Middle frontal gyrus (tissue), 1 donor: Measurements from ENCODE around the gene COX4I1.
A peak's percentile ranks its signal among the peaks of the same experiment; 100 is the strongest.
"Not testable (repeated sequence)": the region's sequence is repeated elsewhere in the genome, so short reads cannot be mapped to it uniquely, and the experiment has no call there.

Experiments
- DNase-seq: peaks from one replicate; pipeline ENCODE4 v3.0.0-alpha.2; 2015; ENCODE audit warnings: low spot score; ENCODE audit errors: extremely low spot score

Gene COX4I1

GRCh38 chr16:85798901-85799496 is 496 bp upstream of the COX4I1 start:
- no peak for DNase-seq

GRCh38 chr16:85800321-85800669 is 800 bp downstream of the COX4I1 start:
- DNase-seq = no peak

GRCh38 chr16:85803570-85803969 is 4.1 kb downstream of the COX4I1 start:
- no peak for DNase-seq

DNA sequence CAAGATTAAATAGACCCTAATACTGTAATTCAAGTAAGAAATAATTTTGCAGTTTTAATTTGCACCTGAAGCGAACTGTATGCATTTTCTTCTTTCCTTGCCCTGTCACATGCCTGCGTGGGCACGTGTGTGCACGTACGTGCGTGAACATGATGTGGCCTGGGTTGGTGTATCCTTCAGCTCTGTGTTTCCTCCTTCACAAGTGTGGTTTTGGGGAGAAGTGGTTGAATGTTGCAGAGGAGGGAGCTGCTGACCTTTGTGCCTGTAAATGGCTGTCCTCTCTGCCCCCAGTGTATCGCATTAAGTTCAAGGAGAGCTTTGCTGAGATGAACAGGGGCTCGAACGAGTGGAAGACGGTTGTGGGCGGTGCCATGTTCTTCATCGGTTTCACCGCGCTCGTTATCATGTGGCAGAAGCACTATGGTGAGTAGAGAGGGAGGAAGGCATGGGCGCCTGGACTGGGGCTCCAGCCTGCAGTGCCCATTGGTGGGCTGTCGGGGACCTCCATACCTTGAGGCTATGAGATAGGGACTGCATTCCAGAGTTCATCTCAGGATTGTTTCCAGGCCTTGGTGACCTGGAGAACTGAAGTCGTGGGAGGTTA is 6.0 kb downstream of the COX4I1 start:
- no peak for DNase-seq

DNA sequence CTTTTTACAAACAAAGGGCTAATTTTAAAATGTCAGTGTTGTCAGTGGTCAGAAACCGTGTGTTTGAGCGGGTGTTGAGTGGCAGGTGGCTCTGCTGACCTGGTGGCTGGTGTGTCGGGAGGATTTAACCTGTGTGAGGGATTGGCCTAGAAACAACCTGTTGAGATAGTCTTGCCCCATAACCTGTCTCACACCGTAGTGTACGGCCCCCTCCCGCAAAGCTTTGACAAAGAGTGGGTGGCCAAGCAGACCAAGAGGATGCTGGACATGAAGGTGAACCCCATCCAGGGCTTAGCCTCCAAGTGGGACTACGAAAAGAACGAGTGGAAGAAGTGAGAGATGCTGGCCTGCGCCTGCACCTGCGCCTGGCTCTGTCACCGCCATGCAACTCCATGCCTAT is 7.0 kb downstream of the COX4I1 start:
- DNase-seq = no peak

- not testable (repeated sequence) for DNase-seq
These were observed 7.8 kb downstream of the COX4I1 start for GRCh38 chr16:85807340-85807739.

DNA sequence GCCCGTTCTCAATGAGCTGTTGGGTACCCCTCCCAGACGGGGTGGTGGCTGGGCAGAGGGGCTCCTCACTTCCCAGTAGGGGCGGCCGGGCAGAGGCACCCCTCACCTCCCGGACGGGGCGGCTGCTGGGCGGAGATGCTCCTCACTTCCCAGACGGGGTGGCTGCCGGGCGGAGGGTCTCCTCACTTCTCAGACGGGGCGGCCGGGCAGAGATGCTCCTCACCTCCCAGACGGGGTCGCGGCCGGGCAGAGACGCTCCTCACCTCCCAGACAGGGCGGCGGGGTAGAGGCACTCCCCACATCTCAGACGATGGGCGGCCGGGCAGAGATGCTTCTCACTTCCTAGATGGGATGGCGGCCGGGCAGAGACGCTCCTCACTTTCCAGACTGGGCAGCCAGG is 8.6 kb downstream of the COX4I1 start:
- DNase-seq = not testable (repeated sequence)

- DNase-seq = no peak
These were observed 9.4 kb downstream of the COX4I1 start for GRCh38 chr16:85808926-85809325.

- DNase-seq = no peak
These were observed 10.2 kb downstream of the COX4I1 start for GRCh38 chr16:85809645-85810044.

DNA sequence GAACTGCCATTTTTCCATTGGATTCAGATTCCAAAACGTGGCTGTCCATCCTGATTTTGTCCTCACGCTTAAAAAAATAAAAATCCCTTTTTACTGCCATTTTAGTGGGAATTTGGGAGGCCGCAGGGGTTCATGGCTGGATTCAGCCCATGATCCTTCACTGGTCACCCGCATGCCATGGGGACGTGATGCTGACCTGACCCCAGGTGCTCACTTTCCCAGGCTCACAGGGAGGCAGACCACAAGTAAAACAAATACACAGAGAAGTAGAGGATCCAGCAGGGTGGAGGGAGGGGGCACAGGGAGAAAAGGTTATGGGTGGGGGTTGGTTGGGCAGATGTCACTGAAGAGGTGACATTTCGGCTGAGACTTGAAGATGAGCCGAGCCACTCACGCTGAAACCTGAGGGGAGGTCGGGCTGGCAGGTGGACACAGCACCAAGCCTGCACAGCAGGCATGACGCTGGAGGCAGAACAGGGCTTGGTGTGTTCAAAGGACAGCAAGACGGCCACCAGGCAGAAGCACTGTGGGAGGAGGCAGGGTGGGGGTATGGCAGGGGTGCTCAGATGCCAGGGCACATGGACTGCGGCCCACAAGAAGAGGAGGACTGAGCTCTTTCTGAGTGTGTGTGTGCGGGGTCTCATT is 10.7 kb downstream of the COX4I1 start:
- DNase-seq = no peak

DNA sequence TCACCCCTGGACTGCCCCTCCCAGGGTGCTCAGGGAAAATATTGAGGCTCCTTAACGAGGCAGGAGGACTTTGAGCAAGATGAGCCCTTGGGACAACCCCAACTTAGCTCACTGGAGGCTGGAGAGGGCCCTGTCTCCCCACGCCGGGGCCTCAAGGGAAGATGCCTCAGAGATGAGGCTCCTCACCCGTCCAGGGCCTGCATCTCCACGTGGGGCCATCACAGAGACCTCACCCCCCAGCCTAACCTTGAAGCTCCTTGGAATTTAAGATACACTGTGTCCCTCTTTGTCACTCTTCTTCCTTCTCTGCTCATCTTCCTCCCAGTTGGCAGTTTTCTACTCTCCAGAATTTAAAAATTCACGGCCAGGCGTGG is 11.2 kb downstream of the COX4I1 start:
- DNase-seq = no peak

DNA sequence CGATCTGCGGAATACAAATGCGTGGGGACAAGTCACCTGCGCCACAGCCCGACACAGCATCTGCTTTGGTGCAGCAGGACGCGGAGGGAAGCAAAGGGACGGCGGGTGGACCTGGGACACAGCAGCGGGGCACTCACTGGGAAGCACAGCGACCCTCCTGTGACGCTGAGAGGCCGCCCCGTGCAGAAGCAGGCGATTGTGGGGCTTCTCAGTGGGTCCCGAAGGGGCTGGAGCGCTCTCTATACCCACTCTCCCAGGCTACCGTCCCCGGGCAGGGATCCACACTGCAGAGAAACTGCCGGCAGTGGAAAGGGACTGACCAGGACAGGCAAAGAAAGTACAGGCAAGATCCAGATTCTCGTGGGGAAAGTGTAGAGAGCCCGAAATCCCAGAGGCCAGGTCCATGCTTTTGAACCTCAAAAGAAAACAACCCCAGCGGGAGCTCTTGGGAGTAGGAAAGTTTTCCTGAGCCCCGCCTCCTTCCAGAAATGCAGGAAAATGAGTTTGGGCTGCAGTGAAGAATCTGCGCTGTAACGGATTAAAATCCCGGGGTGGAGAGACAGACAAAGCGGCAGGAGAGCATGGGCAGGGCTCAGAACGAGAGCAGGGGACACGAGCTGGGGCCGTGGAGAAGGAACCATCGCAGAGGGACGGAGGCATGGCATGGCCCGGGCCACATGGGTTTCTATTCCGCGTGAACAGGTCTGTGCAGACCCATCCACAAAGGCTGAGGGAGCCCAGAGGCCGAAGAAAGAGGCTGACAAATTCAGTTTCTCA is 12.7 kb downstream of the COX4I1 start:
- DNase-seq = no peak

- no peak for DNase-seq
These were observed 13.6 kb downstream of the COX4I1 start for GRCh38 chr16:85812811-85813700.

DNA sequence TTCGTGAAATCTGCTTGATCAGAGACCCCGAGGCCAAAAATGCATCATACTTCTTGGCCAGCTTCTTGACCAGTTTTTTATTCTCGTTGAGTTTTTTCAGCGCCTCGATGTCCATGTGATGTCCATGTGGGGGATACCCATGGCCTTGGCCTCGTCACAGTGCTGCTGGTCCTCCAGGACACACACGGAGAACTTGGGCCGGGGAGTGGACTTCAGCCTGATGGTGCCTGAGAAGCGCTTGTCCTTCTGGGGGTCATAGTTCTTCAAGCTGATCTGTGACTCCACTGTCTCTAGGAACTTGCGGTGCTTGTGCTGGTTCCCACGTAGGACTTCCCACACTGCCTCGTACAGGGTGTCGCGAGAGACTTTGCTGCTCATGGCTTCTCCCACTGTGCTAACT is 16.7 kb downstream of the COX4I1 start:
- no peak for DNase-seq

DNA sequence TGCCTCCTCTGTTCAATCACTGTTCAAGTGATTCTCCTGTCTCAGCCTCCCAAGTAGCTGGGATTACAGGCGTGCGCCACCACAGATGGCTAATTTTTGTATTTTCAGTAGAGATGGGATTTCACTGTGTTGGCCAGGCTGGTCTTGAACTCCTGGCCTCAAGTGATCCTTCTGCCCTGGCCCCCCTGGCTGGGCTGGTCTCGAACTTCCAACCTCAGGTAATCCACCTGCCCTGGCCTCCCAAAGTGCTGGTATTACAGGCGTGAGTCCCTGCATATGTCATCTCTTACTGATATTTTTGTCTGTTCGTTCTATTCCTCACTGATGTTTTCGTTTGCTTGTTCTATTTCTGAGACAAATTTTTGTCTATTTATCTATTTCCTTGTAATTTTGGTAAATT is 17.7 kb downstream of the COX4I1 start:
- not testable (repeated sequence) for DNase-seq

DNA sequence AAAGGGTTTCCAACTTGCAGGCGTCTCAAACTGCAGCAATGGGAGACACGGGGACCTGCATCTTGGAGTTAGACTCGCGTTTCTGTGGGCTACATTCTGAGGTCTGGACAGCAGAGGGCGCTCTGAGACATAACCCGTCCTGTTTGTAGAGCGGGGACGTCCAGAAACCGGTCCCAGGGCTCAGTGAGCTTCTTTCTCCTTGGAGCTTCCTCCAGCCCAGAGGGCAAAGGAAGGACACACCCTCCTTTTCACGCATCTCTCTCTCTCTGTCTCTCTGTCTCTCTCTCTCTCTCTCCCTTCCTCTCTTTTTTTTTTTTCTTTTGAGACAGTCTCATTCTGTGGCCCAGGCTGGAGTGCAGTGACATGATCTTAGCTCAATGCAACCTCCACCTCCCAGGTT is 19.8 kb downstream of the COX4I1 start:
- no peak for DNase-seq

GRCh38 chr16:85819771-85820170 is 20.3 kb downstream of the COX4I1 start:
- DNase-seq = no peak

DNA sequence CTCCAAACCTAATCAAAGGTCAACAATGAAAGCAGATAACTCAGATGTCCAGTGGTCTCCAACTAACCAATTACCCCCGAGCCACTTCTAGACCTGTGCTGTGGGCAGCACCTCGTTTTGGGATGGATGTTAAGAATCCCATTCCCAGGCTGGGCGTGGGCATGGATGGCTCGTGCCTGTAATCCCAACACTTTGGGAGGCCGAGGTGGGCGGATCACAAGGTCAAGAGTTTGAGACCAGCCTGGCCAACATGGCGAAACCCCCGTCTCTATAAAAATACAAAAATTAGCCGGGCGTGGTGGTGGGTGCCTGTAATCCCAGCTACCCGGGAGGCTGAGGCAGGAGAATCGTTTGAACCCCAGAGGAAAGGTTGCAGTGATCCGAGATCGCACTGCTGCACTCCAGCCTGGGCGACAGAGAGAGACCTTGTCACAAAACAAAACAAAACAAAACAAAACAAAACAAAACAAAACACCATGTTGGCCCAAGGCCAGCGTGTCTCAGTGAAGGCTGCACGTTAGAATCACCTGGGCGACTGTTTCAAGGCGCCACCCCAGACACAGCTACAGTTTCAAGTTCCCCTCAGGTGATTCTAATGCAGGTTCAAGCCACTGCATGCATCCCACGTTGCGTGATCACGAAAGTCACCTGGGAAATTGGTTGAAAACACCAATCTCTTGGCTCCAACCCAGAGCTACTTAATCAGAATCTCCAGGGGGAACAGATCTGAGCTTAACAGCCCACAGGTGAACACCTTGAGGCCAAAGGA is 21.3 kb downstream of the COX4I1 start:
- no peak for DNase-seq

DNA sequence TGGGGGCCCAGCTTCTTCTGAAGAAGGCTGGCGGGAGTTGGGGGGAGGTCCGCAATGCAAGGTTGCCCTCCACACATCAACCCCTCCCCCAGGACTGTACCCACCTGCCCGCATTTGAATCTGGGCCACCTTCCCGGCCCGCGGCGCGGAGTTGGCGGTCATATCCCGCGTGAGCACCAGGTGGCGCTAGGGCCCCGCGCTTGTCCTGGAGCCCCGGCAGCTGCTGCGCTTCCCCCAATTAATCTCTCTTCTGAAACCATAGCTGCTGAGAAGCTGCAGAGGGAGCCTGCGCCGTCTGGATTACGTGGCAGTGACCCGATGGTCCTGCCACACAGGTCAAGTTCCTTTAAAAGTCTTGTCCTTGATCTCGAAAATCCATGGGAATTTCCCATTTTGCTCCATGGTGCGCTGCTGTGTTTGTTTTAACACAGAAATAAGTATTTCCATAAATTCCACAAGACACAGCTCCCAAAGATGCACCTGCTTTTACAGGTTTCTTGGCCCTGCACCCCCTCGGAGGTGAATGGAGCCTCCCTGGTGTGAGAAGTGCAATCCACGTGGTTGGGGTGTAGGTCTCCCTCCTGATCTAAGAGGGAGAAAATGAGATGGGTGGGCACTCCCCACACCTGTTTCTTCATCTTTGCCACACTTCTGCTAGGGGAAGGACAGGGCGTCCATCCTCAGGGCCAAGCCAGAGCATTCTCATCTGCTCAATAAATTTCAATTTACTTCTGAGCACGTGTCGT is 22.1 kb downstream of the COX4I1 start:
- DNase-seq = peak; percentile 47

DNA sequence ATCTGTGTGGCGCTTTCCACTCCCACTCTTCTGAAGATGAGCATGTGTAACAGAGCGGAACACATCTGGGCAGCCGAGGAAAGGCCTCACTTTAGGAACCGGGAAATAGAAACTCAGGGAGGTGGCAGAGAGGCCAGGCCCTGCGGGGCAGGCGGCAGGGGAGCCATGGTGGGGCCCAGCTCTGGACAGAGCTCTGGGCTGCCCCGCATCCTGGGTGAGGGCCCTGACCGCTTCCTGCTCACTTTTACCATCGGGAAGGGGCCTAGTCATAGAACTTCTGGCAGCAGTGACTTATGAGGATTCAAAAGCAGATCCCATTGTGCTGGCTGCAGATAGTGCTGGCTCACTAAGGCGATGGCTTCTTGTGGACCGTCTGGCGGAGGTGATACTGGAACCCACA is 22.6 kb downstream of the COX4I1 start:
- no peak for DNase-seq
